Measurements from ENCODE around the gene CETP.

CETP gene

DNA sequence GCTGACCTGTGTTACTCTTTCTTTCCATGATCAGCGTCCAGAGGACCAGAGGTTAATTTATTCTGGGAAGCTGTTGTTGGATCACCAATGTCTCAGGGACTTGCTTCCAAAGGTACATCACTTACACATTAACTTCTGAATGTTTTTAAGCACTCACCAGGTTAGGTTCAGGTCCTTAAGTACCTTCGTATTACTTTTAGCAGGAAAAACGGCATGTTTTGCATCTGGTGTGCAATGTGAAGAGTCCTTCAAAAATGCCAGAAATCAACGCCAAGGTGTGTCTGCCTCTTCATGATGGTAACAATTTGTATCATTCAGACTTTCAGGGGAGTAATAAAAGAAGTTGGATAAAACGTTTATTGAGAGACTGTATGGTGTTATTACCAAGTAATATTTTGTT, 26.5 kb upstream of the CETP start:
- no peak for DNase-seq

DNA sequence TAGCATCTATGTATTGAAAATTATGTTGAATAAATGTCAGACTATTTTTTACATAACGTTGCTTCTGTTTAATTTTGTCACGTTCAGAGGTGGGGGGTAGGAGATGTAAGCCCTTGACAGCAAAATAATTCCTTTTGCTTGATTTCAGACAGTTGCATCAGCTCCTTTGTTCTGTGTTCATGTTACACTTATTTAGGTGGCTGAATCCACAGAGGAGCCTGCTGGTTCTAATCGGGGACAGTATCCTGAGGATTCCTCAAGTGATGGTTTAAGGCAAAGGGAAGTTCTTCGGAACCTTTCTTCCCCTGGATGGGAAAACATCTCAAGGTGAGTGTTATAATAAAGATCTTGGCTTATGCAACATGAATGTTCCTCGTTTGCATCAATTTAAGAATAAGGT, 25.3 kb upstream of the CETP start:
- no peak for DNase-seq

DNA sequence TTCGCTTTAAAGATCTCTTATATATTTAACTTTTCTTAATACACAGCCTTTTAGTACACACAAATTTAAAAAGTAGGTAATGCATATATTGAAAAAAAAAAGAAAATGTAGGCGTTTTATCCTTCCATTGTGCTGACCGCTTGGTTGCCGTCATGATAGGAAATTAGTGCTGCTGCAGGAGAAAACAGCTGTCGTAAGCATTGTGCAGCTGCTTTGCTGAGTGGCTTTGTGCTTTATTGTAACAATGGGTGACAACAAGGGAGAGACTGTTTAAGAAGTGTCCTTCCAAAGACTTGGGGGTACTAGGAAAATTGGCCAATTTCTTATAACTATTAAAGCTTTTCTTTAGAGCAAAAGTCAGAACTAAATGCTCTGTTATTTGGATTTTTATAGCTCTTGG, 24.8 kb upstream of the CETP start:
- DNase-seq: no peak

DNA sequence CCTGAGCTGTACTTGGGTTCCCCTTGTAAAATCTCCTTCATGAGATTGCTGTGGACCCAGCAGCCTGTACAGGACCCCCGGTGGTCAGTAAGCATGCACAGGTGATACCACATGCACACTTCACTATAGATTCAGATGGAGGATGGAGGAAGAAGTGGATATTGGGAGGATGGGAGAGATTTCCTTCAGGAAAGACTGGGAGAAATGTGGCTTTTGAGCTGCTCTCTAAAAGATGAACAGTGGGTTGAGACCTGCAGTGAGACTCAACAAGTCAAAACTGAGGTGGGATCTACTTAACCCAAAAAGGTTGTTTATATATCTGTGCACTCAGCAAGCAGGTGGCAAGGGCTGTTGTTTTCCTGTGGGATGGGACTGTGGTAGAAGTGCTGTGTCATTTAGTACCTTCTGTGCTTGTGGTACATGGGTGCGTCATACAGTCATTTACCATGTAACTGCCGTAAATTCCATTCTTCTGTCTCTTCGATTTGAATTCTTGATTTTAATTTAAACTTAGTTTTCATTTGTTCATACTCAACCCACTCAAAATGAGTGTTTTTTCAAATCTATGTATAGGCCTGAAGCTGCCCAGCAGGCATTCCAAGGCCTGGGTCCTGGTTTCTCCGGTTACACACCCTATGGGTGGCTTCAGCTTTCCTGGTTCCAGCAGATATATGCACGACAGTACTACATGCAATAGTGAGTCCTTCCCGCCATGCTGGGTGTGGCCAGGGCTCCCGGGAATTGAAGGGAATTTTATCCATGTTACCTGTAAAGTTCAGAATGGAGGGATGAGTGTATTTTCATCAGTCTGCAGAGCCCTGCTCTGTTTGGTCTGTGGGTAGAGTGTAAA, 22.9 kb upstream of the CETP start:
- DNase-seq: peak; percentile 51

DNA sequence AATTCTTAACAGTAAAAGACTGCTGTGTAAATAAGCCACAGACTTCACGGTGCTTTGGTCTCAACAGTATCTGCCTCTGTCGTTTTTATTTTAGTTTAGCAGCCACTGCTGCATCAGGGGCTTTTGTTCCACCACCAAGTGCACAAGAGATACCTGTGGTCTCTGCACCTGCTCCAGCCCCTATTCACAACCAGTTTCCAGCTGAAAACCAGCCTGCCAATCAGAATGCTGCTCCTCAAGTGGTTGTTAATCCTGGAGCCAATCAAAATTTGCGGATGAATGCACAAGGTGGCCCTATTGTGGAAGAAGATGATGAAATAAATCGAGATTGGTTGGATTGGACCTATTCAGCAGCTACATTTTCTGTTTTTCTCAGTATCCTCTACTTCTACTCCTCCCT, 21.9 kb upstream of the CETP start:
- DNase-seq: no peak

DNA sequence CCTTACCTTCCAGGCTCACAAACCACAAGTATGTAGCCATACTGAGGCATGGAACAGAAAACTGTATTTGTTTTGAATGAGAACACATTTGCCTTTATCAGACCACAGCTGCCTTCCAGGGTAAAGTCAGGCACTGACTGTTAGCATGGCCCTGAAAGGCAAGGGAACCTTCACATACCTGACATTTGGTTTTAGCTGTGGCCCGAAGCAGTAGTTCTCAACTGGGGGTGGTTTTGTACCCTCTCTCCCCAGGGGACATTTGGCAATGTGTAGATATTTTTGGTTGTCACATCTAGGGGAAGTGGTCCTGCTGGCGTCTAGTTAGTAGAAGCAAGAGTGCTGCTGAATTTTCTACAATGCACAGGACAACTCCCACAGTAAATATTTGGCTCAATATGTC, 20.7 kb upstream of the CETP start:
- DNase-seq: no peak

DNA sequence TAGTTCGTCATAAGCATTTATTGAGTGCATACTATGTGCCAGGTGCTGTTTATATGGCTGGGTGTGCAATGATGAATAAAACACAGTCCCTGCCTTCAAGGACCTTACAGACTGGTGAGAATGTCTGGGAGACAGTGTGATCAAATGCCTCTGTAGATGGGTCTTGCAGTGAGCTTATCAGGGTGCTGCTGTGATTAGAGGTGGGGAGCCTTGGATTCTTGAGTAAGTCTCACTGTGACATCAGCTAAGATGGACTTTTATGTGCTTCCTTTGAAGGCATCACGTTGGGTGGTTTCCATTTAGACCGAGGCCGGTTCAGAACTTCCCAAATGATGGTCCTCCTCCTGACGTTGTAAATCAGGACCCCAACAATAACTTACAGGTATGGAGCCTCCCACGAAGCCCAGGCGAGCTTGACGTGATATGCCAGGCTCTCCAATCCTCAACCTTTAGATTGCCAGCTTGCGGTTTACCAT, 19.9 kb upstream of the CETP start:
- DNase-seq: no peak

DNA sequence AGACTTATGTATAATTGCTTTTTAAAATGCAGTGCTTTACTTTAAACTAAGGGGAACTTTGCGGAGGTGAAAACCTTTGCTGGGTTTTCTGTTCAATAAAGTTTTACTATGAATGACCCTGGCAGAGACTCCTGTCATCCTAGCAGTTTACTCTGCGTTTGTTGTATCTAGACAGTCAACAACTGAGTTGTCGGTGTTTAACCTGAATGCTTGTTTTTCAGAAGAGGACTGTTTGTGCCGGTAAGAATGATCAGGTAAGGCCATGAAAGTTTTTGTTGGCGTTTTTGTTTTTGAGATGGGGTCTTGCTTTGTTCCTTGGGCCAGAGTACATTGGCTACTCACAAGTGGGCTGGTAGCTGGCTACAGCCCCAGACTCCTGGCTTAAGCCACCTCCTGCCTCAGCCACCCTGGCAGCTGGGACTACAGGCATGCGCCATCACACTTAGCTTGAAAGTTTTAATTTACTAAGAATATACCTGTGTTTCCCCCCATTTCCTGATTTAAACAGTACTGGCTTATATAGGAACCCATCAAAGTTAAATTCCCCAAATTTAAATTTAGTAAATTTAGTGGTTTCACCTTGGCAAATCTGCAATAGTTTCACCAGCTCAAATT, 17.9 kb upstream of the CETP start:
- no peak for DNase-seq

DNA sequence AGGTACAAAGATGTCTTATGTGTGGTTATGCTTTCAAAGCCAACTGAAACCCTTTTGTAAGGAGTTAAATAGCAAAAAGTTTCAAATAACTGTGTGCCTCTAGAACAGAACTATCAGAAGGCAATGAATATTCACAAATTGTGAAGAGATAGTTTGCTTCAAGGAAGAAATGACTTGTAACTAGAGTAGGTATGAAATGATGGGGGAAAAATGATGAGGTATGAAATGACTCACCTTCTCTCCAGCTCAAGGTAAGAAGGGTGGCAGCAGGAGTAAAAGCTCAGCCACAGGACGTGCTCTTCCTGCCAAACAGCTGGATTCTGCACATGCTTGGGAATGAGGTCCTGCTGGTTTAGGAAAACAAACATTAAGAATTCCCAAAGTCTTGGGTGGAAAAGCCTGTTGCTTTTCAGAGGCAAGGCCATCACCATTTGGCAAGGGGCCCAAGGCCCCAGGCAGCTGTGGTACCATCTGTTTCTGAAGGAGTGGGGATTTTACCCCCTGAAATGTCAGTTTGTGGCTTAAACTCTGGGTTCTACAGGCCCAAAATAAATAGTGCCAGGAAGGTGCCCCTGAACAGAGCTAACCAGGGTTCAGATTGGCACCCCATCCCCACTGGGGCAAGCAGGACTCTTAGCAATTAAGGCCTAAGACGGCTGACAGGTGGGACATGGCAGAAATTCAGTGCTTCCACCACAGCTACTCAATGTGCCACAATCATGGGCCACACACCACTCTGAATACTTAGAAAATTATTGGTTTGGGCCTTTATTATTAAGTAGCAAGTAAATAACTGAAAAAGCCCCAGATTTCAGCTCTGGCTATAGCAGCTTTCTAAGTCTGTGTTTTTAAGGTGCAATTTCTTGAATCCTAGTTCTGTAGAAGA, 16.6 kb upstream of the CETP start:
- no peak for DNase-seq

DNA sequence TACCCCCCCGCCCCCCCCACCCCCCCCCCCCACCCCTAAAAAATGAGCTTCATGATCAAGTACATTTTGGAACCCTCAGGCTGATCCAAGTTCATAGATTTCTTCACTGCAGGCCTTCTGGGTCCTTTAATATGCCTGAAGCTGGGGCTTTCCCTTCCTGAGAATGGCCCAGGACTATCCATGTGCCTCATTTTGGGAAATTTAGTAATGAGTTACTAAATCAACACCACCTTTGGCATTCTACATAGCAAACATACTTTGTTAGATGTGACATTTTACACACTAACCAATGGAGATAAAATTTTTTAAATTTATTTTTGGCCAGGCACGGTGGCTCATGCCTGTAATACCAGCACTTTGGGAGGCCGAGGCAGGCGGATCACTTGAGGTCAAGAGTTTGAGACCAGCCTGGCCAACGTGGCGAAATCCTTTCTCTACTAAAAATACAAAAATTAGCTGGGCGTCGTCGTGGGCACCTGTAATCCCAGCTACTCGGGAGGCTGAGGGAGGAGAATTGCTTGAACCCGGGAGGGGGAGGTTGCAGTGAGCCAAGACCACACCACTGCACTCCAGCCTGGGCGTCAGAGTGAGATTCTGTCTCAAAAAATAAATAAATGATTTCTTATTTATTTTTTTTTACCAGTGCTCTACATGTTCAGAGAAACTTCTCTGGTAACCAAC, 15.8 kb upstream of the CETP start:
- no peak for DNase-seq

DNA sequence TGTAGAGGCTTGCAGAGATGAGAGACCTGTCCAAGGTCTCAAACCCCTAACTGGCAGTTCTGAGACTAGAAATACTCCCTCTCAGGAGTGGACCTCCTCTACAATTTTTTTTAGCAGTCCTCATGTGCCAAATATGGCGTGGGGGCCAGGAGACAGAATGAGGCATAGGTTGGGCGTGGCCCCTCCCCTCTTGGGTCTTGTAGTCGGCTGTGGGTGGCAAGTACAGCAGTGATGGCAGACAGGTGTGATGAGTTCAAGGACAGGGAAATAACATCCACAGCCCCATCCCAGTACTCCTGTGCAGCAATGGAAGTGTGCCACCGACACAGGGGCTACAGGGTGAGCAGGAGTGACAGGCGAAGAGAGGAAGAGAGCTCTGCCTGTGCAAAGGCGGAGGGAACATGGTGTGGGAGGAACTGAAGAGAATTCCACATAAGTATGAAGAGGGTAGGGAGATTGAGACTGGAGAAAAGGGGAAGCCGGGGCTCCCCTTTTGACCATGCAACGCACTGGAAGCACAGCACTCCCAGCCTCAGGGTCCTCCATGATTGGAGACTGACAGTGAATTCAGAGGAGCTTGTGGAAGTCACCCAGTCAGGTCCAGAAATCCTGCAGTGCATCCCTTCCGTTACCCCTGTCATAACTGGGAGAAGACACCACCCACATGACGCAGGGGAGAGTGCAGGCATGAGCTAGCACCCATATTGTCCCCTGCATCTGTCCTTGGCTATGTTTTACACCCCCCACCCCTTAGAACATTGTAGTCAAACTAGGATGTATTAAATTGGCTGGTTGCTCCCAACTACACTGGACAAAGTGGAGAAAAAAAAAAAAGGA, 14.8 kb upstream of the CETP start:
- DNase-seq: no peak

DNA sequence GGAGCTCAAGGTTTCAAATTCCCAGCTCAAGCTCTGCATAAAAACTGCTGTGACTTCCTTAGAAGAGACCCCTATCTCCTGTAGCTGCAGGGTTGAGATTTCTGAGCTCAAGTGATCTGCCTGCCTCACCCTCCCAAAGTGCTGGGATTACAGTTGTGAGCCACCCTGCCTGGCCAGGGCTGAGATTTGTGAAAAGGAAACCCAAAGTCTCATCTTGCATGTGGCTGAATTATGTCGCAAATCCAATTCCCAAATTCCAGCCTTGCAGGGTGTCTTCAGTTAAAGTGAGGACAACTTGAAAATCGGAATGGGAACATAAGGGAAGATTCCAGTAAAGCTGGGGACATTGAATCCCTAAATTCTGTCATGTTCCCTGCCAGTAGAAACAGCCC, 14.2 kb upstream of the CETP start:
- DNase-seq: no peak

DNA sequence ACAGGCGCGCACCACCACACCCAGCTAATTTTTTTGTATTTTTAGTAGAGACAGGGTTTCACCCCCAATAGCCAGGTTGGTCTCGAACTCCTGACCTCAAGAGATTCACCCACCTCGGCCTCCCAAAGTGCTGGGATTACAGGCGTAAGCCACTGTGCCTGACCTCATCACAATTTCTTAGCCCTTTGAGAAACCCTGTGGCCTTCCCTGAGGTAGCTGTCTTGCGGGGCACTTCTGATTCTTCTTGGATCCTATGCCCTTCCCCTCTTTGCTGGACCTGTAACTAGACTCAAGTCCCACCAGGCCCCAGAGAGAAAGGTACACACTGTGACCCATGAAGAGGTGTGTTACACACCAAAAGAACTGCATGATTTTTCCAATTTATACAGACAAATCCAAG, 13.5 kb upstream of the CETP start:
- DNase-seq: no peak

DNA sequence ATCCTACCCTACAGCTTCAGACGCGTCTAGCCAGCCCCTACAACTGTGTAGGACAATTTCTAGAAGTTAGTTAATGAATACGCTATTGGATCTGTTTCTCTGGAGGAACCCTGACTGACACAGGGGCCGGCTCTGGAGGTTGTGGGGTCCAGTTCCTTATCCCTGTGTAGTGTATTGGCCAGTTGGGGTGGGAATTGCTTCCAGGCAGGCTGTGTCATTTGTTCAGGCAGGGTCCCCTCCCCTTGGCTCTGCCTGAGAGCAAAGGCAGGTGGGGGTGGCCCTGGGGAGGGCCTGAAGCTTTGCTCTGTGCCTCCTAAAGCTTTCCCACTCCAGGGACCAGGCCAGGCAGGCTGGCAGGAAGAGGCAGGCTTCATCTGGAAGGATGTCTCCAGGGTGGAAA, 11.7 kb upstream of the CETP start:
- DNase-seq: no peak

DNA sequence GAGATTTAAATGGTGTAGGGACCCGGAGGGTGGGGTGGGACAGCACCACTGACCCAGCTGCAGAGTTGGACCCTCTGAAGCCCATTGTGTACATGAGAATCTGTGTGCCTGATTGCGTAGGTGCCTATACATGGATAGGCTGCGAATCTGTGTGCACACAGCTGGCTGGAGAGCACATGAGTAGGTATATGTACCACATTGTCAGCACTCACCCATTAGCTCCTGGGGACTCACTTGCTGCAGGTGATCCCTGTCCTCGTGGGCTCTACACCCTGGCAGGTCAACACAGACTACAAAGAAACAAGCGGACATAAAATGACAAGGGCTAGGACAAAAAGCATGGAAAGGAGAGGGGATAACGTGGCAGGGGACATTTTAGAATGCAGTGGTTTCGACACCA, 11.3 kb upstream of the CETP start:
- no peak for DNase-seq

DNA sequence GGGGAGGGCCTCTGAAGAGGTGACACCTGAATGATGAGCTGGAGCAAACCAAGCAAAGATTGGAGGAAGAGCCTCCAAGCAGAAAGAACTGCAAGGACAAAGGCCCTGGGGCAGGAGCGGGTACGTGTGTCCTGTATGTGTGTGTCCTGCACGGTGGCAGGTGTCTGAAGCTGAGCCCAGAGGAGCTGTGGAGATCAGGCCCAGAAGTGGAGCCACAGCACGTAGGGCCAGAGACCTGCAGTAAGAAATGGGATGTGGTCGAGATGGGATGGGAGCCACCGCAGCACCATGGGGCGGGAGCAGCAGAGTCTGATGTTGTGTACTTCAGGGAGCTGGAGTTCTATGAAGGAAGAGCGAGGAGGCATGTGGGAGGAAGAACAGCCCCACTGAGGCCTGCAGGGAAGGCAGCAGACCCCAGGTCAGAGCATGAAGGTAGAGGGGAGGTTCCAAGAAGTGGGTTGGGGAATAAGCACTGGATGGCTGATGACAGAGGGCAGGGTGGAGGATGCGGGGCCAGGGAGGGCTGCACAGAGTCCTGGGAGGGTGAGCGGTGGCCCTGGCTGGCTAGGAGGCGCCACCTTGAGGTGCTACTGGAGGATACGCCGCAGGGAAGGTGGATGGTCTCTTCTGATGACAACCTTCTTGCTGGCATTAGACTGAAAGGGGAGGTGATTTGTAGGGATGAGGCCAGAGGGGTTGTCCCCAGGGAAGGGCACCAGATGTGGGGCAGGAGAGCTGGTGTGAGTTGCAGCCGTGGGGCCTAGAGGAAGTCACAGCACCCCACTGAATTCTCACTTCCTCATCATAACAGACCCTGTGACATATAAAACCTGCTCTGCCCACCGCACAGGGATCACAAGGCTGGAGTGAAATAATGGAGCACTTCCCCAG, 10.6 kb upstream of the CETP start:
- peak; percentile 54 for DNase-seq

DNA sequence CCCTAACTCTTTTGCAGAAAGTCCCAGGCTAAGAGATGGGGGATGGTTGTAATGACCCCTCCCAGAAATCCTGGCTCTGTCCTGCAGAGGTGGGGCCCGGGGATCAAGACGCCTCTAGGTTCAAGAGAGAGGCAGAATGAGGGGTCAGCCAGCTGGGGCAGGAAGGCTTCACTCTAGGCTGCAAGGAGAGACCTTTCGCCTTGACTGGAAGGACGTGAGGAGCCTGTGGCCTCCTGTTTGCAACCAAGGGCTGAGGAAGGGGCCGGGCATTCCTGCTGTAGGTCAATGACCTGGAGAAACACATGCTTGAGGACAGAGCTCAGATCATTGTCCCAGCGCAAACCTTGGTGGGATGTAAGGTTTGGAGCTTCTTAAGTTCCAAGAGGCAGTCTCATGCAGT, 8.7 kb upstream of the CETP start:
- DNase-seq: no peak

DNA sequence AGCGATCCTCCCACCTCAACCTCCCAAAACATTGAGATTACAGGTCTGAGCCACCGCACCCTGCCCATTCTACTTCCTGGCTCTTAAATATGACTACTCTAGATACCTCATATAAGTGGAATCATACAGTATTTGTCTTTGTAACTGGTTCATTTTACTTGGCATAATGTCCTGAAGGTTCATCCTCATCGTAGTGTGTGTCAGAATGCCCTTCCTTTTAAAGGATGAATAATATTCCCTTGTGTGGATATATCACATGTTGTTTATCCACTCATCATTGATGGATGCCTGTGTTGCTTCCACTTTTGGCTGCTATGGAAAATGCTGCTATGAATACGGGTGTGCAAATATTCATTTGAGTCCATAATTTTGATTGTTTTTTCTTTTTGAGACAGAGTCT, 5.7 kb upstream of the CETP start:
- DNase-seq: no peak

DNA sequence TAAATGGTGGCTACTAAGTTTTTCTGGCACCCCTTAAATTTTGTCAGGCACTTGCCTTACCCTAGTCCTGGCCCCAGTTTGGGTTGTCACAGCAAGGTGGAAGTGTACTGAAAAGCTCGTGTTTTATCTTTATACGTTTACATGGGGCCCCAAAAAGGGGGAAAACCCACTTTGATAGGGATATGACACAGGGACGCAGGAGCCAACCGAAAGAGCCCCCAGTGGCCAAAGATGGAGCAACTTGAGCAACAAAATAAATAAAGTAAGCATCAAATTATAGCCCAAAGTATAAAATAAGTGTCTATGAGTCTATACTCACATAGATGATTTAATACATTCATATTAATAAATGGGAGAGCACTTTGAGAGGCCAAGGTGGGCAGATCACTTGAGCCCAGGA, 5.0 kb upstream of the CETP start:
- no peak for DNase-seq

DNA sequence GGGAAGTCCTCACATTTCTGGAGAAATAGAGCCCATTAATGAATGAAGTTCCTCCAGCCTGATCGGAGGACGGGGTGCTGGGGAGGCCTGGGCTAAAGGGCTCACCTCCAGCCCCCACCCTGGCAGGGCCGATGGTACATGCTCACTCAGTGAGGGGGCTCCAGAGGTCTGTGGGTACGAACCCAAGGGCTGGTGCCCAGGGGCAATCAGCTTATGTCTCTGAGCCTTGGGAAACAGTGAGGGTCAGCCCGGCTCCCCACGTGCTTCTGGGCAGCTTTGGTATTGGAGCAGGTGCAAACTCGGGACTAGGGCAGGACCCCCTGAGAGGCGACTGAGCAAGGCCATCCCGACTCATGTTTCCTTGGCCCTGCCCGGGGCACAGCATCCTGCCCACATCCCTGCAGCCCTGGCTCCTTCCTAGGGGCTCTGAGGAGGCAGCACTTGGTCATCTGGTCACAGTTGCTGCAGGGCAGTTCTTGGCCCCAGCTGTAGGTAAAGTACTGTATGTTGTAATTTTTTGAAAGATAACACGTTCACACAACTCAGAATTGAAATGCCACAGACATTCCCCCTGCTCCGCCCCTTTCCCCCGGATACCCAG, 969 bp upstream of the CETP start:
- DNase-seq: no peak

DNA sequence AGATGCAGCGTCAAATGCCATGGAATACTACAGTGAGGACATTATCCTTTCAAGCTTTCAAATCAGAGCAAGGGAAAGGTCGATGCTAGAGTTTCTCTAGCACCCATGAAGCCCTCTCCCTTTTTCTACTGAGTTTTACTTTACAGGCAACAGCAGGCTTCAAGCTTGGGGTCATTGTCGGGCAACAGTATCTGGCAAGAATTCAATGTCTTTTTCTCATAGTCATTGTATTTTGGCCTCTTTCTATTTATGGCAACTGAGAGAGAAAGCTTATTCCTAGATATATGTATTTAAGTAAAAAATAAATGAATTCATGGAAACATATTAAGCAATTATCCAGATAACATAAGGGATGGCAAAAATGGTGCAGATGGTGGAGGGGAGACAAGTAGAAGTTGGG, 364 bp upstream of the CETP start:
- no peak for DNase-seq
